HFFc6 (cell line): Measurements from ENCODE around the gene APOC3. TPM values are rescaled to one million over a fixed set of nuclear protein-coding genes. Genes with fewer than 3 reads are reported as not detected.

Experiments used
- DNase-seq: peaks from one replicate; pipeline ENCODE4 v3.0.0-alpha.2; 2018
- H3K27ac Mint-ChIP-seq: 2 replicates; pipeline ENCODE4 v1.8.0; 2020; ENCODE audit warnings: mild to moderate bottlenecking, mixed read lengths
- H3K27me3 Mint-ChIP-seq: 2 replicates; pipeline ENCODE4 v1.8.0; 2021; ENCODE audit warnings: mild to moderate bottlenecking, moderate library complexity, mixed read lengths; ENCODE audit not compliant: insufficient read depth
- H3K36me3 Mint-ChIP-seq: 2 replicates; pipeline ENCODE4 v1.8.0; 2021; ENCODE audit warnings: low read depth, mixed read lengths
- H3K4me1 Mint-ChIP-seq: 2 replicates; pipeline ENCODE4 v1.8.0; 2020; ENCODE audit warnings: low read depth, mixed read lengths
- H3K4me3 Mint-ChIP-seq: 2 replicates; pipeline ENCODE4 v1.8.0; 2020; ENCODE audit warnings: mild to moderate bottlenecking, moderate library complexity, mixed read lengths
- H3K9me3 Mint-ChIP-seq: 2 replicates; pipeline ENCODE4 v1.8.0; 2020; ENCODE audit warnings: mild to moderate bottlenecking, mixed read lengths
- total RNA-seq, 6 experiments: library from RNA; stranded (reverse); fragmentation: NEBNext Ultra II Directional; extraction: Animal tissue kit (Norgen Biotek cat#: 25700); gene quantifications; 2 replicates in 1 of 6; 3 replicates in 5 of 6; pipeline ENCODE4 v1.2.3, GENCODE V29; 2021
- TF ChIP-seq, protein P1 (sequence below): fragments of 200-600 bp; sonication (generic); IDR thresholded peaks from 2 replicates; pipeline ENCODE4 v1.5.0; 2021; ENCODE audit warnings: antibody characterized with exemption, mild to moderate bottlenecking

APOC3 gene
- total RNA-seq, 6 experiments from 2014 or later = not detected

DNA sequence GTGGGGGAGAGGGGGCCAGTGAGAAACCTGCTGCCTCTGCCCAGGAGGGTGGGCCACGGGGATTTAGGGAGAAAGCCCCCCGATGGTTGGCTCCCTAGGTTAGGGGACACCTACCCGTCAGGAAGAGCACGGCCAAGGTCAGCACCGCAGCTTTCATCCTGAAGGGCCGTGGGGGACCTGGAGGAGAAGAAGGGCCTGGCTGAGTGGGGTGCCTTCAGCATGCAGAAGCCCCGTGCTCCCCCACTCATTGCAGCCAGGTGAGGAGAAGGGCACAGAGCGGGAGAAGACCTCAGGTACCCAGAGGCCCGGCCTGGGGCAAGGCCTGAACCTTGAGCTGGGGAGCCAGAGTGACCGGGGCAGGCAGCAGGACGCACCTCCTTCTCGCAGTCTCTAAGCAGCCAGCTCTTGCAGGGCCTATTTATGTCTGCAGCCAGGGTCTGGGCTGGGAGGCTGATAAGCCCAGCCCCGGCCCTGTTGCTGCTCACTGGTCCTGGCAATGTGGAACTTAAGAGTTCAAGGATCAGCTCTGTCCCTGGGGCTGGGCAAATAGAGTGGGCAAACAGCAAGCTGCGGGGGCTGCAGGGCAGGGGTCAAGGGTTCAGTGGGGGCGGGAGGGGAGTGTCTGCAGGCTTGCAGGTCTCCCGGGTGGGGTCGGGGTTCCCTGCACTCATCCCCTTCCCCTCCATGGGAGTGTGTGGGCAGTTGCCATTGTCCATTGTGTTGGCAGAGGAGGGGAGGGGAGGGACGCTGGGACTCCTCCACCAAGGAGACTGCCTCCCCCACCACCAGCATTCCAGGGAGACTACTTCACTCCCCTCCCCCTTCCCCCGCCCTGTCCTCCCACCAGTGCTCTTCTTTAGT, 7.8 kb downstream of the APOC3 start, which contains the start of gene APOA1:
Gene APOA1, minus strand, starts transcription at position 392 of the 861 bp plus-strand sequence. Its CDS starts 235 bp downstream, at position 157.
- no peak within 1 kb of the TSS for H3K27ac Mint-ChIP-seq
- H3K9me3 Mint-ChIP-seq = no peaks in the 10 kb centered on the region
- H3K36me3 Mint-ChIP-seq = no peaks in the 10 kb centered on the region
- peaks cover 10% of the 10 kb centered on the region for H3K4me1 Mint-ChIP-seq
- H3K4me3 Mint-ChIP-seq = no peak within 1 kb of the TSS
- TF ChIP-seq, protein P1, sequence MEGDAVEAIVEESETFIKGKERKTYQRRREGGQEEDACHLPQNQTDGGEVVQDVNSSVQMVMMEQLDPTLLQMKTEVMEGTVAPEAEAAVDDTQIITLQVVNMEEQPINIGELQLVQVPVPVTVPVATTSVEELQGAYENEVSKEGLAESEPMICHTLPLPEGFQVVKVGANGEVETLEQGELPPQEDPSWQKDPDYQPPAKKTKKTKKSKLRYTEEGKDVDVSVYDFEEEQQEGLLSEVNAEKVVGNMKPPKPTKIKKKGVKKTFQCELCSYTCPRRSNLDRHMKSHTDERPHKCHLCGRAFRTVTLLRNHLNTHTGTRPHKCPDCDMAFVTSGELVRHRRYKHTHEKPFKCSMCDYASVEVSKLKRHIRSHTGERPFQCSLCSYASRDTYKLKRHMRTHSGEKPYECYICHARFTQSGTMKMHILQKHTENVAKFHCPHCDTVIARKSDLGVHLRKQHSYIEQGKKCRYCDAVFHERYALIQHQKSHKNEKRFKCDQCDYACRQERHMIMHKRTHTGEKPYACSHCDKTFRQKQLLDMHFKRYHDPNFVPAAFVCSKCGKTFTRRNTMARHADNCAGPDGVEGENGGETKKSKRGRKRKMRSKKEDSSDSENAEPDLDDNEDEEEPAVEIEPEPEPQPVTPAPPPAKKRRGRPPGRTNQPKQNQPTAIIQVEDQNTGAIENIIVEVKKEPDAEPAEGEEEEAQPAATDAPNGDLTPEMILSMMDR = no peak
- H3K27me3 Mint-ChIP-seq = peaks cover 4% of the 10 kb centered on the region; the same call in 1 of the 2 replicates
- no peak for DNase-seq

DNA sequence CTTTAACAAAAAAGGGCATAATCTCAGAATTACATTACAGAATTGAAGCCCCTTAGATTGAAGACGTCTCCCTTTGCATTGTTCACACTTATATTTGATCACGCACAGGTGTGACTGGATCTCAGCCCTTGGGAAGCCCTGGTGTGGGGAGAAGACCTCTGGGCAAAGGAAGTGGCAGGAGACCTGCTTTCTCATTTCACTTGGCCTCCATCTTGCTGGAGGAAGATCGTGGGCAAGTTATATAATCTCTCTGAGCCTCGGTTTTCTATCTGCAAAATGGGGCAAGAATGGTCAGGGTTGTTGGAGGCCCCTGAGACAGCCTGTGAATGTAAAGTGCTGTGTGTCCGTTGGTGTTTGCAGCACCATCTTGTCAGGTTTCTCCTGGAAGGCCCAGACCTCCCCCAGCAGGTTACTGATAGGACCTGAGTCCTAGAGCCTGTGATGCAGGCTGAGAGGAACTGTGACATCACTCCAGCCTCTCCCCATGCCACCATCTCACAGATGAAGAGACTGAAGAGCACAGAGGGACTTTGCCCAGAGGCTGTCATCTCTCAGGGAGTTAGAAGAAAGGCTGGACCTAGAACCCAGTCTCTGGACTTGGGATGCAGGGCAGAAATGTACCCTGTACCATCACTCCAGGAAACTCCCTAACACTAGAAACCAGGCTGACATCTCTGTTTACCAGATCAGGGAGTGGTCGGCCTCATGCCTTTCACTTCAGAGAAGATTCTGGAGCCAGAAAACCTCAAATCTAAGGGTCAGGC, 8.8 kb downstream of the APOC3 start:
- Mint-ChIP-seq H3K4me3 (no peak overlapping the region), H3K4me1 (peaks cover 10% of the 10 kb centered on the region), H3K36me3 (no peaks in the 10 kb centered on the region), H3K9me3 (no peaks in the 10 kb centered on the region), H3K27me3 (peaks cover 4% of the 10 kb centered on the region; the same call in 1 of the 2 replicates), H3K27ac (no peak overlapping the region)
- TF ChIP-seq, protein P1 = no peak
- DNase-seq = no peak

DNA sequence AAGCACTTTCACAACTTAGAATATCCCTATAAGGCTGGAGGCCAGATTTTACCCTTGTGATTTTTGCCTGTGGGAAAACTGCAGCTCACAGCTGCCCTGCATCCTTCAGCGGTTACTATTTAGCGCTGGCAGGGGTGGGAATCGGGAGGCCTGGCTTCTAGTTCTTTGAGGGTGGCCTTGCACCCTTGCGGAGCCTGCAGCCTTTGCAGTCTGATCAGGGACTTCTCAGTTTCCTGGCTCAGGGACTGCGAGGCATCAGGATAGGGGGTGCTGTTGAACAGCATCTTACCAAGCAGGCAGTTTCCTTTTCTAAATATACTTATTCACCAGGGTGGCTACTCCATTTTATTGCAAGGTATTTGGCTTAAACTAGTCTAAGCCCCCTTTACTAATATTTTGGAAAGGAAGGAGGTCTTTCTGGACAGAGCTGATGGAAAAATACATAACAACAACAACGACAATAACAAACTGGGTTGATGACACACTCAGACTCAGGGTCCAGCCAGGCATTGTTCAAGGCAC, 10.6 kb downstream of the APOC3 start:
- no peak overlapping the region for H3K4me3 Mint-ChIP-seq
- TF ChIP-seq, protein P1 = peak; percentile 59
- no peak for DNase-seq
- no peak overlapping the region for H3K27ac Mint-ChIP-seq
- H3K36me3 Mint-ChIP-seq = no peaks in the 10 kb centered on the region; the same call in 1 of the 2 replicates
- H3K27me3 Mint-ChIP-seq = peaks cover 4% of the 10 kb centered on the region; the same call in 1 of the 2 replicates
- H3K4me1 Mint-ChIP-seq = peaks cover 10% of the 10 kb centered on the region
- no peaks in the 10 kb centered on the region for H3K9me3 Mint-ChIP-seq

DNA sequence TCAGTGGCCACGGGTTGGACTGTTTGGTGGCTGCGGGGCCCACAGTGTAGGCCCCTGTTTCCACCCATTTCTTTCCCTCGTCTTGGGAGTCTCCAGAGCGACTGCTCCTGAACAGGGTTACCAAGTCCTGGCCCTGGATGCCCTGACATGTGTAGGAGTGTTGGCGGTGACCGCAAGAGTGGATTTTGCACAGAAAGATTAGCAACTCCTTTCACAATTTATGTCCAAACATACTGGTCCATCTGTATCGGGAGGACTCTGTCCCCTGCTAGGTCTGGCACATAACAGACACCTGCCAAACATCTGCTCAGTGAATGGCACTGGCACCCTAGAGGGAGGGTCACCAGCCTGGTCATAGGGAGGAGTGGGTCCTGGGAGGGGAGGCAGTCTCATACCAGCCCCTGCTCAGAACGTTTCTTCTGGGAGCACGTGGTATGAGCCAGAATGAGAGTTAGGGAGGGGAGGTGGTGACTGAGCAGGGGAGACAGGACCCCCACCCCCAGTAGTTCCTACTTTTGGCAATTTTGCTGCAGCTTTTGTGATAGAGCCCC, 11.1 kb downstream of the APOC3 start:
- no peak for DNase-seq
- Mint-ChIP-seq H3K9me3 (no peaks in the 10 kb centered on the region), H3K27ac (no peak overlapping the region), H3K36me3 (peaks cover 1% of the 10 kb centered on the region), H3K4me3 (no peak overlapping the region), H3K4me1 (peaks cover 6% of the 10 kb centered on the region), H3K27me3 (peaks cover 2% of the 10 kb centered on the region)
- TF ChIP-seq, protein P1 = no peak

DNA sequence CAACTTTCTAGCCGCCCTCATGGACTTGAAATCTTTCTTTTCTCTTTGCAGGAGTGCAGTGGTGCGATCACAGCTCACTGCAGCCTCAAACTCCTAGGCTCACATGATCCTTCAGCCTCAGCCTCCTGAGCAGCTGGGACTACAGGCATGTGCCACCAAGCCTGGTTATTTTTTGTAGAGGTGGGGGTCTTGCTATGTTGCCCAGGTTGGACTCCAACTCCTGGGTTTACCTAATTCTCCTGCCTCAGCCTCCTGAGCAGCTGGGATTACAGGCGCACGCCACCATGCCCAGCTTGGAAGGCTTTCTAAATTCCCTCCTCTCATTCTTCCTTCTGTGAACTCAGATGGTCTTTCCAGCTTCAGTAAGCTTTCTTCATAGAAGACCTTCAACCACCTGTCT, 12.4 kb downstream of the APOC3 start:
- TF ChIP-seq, protein P1 = no peak
- DNase-seq = no peak
- Mint-ChIP-seq H3K9me3 (no peaks in the 10 kb centered on the region), H3K4me3 (no peak overlapping the region), H3K36me3 (peaks cover 14% of the 10 kb centered on the region), H3K27ac (no peak overlapping the region), H3K27me3 (peaks cover 4% of the 10 kb centered on the region), H3K4me1 (no peaks in the 10 kb centered on the region)
